LoVo (cell line): ENCODE measurements around the gene MSI2.

Experiments used
- DNase-seq: peaks from one replicate; pipeline ENCODE4 v3.0.0-alpha.2; 2016; ENCODE audit warnings: low spot score

Gene MSI2

DNA sequence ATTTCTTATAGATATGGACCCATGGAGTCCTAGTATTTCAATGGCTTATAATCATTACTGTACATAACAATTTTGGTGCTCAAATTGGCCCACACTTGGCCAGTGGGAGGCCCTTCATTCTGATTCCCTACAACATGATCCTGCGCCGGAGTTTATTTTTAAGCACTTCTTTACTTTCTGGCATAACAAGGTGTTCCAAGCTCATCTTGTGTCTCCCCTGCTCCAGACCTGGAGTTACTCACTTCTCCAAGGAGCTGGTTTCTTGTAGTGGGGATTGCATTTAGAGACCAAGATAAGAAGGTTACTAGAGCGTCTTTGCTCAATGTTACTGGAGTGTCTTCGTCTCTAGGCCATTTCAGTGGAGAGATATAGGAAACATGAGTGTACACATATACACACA is 87.9 kb downstream of the MSI2 start:
- DNase-seq: no peak

DNA sequence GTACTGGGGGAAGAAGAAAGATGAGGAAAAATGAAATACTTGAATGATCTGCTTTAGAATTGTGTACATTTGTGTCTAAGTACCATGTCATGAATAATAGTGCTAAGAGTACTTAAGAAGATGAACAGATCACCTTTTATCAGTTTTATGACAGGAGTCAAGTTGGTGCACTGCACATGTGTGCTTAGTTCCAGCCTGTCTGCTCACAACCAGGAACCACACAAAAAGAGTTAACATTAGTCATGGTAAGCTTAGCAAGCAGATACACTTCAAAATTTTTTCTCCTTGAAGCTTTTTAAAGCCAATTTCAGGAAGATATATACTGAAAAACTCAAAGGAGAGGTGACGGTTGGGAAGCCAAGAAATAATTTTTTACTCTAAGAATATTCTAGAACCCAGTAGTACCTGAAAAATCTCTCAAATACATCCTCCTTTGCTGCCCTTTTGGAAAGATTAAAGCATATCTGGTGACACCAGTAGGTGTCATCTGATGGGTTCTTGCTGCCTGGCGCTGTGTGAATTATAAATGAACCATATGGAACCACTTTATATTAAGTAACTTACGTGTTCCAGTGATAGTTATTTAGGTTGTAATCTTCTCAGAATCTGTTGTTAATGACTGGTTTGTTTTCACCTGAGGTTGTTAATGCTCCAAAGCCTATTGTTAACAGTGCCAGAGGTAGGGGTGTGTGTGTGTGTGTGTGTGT is 93.4 kb downstream of the MSI2 start:
- no peak for DNase-seq

GRCh38 chr17:57350266-57350665 is 93.9 kb downstream of the MSI2 start:
- DNase-seq: no peak

GRCh38 chr17:57352665-57353175 is 96.4 kb downstream of the MSI2 start:
- no peak for DNase-seq

GRCh38 chr17:57354673-57355072 is 98.3 kb downstream of the MSI2 start:
- DNase-seq: no peak

- no peak for DNase-seq
Observed at GRCh38 chr17:57355090-57355859, 99.0 kb downstream of the MSI2 start.

DNA sequence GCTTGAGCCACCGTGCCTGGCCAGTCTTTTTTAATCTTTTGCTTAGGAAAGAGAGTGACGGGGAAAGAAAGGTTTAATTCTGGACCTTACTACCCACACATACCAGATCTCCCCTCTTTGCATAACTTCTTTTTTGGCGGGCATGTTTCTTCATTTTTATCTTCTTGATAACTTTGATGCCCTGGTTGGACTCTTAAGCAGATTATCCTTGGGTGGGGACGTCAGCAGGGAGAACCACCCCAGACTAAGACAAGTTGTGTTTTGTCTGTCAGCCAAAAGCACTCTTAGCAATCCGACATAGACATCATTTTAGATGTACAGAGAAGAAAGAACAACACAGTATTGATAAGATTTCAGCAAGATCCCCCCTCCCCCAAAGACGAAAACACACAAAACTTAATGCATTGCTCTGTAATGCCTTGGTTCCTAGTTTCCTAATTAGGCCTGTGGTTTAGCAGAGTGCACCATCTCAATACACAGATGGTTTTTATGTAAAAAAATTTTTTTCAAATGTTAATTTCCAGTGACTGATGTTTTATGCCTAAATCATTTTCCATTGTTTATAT is 99.9 kb downstream of the MSI2 start:
- no peak for DNase-seq

GRCh38 chr17:57356719-57357391 is 100.5 kb downstream of the MSI2 start:
- no peak for DNase-seq

- no peak for DNase-seq
Observed at GRCh38 chr17:57357392-57357784, 101.1 kb downstream of the MSI2 start.

- no peak for DNase-seq
Observed at GRCh38 chr17:57357830-57358430, 101.6 kb downstream of the MSI2 start.

- no peak for DNase-seq
Observed at GRCh38 chr17:57360266-57360665, 103.9 kb downstream of the MSI2 start.

- DNase-seq: no peak
Observed at GRCh38 chr17:57362797-57363556, 106.7 kb downstream of the MSI2 start.

- no peak for DNase-seq
Observed at GRCh38 chr17:57363580-57363979, 107.3 kb downstream of the MSI2 start.

DNA sequence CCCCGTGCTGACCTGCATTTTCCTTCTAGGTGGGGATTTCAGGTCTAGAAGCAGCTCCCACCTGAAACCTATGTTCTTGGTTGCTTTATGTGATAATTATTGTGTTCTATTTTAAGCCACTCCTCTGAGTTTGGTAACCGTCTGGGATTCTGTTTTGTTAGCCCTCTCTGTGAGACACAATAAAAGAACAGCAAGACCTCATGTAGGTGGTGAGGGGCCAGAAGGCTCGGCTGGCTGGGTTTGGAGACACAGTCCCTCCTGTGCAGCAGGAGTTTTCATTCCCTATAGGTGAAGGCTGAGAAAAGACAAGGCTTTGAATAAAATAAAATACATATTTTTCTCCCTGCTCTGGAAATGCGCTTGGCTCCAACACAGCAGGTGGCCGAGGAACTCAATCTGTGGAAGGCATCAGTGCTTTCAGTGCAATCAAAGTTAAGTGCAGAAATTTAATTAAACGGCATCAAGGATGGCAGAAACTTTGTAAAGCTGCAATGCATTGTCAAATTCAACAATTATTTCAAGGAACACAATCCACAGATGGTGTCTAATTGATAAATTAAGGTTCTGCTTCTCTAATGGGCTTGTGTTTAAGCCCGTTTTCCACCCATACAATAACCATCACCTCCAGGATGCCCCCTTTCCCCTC is 107.8 kb downstream of the MSI2 start:
- no peak for DNase-seq

- DNase-seq: no peak
Observed at GRCh38 chr17:57365420-57365819, 109.1 kb downstream of the MSI2 start.

DNA sequence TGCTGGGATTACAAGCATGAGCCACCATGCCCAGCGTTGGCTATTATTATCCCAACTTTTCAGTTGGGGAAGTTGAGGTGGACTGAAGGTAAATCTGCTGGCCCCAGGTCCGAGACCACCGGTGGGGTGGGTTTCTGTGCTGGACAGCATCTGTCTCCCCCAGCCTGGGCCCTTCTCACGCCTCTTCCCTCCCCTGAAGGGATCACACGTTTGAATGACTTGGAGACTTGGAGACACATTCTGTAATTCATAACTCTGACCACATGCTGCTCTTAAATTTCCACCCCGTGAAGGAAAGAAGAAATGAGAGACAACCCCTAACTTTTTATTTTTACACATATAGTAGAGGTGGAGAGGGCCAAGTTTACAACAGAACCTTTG is 109.8 kb downstream of the MSI2 start:
- DNase-seq: no peak

DNA sequence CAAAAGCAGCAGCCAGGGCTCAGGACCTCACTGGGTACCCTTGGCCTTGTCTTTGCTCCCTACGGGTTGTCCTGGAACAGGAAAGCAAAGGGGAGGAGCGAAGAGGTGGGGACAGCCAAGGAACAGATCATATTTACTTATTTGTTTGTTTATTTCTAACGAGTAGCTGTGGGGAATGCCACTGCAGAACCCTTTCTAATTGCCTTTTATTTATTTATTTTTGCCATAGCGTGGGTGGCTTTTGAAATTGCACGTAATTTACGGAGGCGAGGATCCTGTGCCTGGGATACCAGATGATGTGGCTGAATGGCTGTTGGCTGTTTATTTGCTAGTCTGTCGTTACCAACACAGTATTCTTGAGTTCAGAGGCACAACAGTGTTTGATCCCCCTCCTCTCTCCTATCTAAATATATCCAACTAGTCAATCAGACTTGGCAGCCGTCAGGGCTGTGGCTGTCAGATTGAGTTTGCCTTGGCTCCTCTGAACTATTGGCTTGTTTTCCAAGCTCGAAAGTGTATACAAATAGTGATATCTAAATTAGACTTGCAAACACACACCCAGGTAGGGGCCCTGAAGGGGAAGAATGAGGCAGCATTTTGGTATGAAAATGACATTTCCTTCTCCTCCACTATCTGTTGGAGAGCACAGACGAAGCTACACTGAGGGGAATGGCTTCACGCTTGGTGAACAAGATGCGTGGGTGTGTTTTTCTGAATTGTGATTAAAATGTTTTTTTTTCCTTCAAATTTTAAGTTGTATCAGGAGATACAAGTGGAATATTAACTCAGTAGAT is 110.4 kb downstream of the MSI2 start:
- DNase-seq: no peak

DNA sequence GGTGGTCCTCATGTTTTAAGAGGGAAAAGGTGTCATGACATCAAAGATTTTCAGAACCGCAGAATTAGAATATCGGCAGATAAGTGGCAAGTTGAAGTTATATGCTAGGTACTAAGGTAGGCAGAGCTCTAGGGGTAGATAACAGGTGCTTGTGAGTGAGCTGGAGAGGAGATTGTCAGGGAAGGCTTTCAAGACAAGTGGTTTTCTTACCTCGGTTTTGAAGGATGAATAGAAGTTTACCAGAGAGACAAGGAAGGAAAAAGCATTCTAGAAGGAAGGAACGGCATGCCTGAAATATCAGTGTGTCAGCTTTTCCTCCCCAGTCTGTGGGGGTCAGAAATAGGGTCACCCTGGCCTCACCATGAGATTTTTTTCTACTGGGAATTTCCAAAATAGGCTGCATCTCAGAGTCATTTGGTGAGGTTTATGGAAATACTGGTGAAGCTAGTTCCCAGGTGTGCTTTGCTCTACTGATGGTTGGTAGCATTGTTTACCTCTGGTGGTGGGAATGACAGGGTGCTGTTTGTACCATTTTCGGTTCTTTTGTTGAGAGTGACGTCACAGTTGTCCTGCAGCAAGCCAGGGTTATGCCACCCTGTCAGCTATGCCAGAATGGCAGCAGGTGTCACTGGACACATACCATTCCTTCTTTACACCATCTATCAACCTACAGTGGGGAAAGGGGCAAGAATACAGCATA is 112.5 kb downstream of the MSI2 start:
- no peak for DNase-seq

DNA sequence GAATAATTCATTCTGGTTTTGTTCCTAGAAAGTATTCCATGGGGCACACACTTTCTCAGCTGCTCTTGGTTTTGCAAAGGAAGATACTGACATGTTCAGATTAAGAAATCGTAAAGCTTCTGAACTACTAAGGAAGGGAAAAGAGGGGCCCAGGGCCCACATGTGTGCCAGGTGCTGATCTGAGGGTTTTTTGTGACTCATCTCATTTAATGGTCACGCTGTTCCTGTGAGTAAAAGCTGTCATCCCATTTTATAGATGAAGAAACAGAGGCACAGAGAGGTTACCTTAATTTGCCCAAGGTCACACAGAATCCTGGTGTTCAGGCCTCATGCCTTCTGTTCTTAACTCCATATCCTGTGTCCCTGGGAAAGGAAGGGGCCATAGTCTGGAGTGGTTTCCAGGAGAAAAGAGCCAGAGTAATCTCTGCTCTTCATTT is 113.2 kb downstream of the MSI2 start:
- peak; percentile 16 for DNase-seq
